GM19395 (cell line): ENCODE results near the gene IL10.
"Not testable (repeated sequence)": the region's sequence is repeated elsewhere in the genome, so short reads cannot be mapped to it uniquely, and the experiment has no call there.

ENCODE experiments used
- ATAC-seq: cut with Tn5 transposase; IDR thresholded peaks from one replicate; pipeline ENCODE4 v1.9.1; 2021; ENCODE audit warnings: mild to moderate bottlenecking, moderate library complexity; ENCODE audit not compliant: unreplicated experiment

IL10 gene

DNA sequence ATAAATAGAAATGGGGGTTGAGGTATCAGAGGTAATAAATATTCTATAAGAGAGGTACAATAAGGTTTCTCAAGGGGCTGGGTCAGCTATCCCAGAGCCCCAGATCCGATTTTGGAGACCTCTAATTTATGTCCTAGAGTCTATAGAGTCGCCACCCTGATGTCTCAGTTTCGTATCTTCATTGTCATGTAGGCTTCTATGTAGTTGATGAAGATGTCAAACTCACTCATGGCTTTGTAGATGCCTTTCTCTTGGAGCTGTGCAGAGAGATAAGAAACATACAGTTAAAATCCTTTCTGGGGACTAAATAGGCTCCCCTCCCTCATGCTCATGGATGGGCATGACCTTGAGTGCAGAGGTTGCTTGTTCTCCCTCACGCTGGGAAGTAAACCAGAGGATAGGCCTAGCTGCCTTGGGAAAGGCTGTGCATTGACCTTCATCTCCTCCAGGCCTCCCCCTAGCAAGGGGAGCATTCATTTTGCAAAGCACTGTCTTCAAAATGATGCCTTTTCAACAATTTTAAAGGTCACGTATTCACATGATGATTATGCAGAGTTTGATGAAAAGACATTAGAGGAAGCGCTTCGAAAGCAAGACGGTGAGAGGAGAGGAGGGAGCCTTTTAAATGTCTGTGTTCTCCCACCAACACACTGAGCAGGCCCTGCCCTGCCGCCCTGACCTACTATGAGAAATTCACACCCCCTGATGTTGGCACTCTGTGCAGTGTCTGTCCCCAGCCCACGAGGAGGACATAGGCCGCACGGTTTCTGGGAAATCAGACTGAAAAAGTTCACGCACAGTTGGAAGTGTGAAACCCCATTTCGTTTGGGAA, 3.6 kb downstream of the IL10 start:
- ATAC-seq: no peak

DNA sequence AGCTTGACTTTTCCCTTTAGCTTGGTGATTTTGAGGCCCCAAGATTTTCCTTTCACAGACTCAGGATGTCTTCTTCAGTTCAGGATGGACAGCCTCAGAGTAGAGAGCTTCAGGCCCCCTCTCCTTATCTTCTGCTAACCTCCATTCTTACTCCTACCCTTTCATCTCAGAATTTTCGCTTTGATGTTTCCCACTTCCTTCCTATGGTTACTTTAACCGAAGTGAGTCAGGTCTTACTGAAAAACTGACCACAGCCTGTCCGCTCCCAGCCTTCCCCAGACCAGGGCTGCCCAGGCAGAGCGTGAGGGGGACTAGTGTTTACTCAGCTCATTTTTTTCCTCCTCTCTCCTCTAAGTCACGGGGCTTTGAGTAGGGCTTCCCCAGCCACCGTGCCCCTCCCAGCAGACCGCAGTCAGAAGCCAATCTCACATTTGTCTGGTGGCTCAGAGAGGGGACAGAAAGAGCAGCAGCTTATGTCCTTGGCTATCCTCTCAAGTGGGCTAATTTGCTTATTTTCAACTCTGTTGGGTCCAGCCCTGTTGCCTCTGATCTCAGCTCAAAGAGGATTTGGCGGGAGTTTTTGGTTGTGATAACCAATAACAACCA, 5.9 kb downstream of the IL10 start:
- peak; percentile 46 for ATAC-seq

DNA sequence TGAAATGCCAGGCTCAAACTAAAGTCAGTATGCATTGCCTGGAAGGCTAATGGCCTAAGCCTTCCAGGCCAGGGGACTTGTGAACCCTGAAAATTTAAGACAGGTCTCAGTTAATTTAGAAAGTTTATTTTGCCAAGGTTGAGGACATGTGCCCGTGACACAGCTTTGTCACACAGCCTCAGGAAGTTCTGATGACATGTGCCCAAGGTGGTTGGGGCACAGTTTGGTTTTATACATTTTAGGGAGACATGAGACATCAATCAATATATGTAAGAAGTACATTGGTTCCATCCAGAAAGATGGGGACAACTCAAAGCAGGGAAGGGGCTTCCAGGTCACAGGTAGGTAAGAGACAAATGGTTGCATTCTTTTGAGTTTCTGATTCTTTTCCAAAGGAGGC, 6.5 kb downstream of the IL10 start:
- not testable (repeated sequence) for ATAC-seq

DNA sequence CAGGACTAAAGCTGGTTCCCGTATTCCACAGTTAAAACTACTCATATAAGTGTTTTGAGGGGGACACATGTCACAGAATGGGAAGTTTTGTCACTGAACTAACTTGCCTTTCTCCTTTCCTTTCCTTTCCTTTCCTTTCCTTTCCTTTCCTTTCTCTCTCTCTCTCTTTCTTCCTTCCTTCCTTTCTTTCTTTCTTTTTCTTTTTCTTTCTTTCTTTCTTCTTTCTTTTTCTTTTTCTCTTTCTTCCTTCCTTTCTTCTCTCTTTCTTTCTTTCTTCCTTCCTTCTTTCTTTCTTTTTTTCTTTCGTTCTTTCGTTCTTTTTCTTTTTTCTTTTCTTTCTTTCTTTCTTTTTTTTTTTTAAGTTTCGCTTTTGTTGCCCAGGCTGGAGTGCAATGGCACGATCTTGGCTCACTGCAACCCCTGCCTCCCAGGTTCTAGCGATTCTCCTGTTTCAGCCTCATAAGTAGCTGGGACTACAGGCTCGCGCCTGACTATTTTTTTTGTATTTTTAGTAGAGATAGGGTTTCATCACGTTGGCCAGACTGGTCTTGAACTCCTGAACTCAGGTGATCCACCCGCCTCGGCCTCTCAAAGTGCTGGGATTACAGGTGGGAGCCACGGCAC, 9.4 kb downstream of the IL10 start:
- not testable (repeated sequence) for ATAC-seq

DNA sequence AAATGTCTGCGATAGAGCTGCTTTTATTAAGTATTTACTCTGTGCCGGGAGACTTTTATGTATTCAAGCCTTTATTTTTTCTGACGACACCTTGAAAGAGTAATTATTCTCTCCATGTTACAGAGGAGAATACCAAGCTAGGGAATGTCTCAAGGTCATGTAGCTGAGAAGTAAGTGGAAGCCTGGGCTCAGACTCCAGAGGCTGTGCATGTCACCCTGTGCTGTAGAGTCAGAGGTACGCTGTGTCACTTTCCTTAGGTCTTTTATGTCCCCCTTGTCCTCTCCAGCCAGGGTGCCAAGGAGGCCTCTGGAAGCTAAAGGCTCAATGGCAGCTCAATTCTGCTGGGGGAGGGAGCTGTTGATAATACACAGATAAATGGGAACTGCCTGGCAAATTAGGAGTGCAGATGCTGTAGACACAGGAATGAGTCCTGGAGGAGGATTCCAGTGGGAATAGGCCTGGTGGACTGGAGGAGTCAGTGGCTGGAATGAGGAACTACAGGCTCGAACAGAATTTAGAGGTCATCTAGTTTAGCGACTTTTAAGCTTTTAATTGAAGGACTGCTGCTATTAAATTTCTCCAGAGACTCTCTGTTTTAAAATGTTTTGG, 11.0 kb downstream of the IL10 start:
- no peak for ATAC-seq

DNA sequence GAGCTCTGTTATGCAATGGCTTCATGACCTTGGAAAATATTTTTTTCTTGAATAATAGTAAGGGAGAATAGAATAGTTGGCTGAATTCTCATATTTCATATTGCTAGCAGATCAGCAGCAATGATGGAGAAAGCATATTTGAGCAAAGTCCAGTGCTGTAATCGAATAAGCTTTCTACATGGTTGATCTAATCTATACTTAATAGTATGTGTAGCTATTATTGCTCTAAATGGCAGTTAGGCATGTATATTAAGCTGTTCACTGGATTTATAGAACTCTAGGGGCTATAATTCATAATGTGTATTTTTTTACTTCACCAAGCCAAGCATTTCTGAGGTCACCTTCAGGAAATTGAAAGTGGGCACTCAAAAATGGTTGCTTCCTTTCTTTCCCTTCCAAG, 11.7 kb downstream of the IL10 start:
- ATAC-seq: no peak

DNA sequence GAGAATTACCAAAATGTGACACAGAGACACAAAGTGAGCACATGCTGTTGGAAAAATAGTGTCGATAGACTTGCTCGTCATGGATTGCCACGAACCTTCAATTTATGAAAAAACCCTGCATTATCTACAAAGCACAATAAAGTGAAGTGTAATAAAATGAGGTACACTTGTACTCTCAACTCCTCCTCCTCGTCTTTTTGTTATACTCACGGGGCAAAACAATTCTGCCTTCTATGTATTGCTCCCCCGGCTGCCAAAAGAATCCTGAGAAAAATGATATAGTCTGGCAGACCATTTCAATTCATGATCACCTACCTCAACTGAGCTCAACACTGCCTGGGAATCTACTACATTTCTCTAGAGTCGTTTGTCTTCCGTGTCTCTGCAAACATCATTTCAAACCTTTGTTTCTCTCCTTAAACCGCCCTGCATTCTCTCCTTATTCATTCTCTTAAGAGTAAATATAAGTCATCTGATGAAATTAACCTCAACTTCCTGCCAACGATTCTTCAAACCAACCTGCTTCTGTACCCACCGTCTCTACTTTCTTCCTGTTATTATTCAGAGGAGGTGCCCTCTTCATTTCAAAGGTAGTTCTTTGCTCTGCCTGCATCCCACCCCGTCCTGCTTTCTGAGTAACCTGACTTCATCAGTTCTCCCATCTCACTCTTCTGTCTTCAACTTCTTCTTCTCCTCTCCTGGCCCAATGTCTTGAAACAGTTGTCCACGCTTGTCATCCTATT, 14.6 kb downstream of the IL10 start:
- no peak for ATAC-seq

DNA sequence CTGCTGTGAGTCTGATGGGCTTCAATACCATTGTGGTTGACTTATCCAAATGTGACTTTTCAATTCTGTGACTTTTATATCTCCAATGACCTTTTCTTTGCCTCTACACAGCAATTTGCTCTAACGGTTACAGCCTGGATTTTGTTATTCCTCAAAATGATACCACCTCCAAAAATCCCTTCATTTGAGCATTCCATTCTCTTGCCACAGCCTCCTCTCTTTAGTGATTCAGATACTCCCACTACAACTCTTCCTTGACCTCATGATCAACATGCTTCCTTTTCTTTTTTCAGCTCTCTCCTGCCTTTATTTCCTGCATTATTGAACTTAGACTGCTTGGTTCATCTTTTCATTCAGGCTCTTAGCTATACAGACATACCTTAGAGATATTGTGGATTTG, 18.3 kb downstream of the IL10 start:
- no peak for ATAC-seq

DNA sequence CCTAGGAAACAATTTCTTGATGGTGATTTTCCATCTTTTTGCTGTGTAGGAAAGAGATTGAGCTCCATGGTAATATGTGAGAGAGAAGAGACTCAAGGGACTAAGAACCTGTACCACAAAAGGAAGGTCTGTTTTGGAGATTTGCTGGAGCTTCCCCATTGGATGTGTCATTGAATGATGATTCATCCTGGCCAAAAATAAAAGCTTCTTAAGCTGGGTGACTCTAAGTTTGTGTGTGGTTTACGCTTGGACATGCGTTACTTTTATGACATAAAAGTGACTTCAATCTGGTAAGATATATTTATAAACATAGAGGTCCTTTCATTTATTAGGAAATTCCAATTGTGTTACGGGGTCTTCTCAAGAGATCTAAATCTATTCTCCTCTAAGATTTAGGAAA, 19.2 kb downstream of the IL10 start:
- no peak for ATAC-seq

DNA sequence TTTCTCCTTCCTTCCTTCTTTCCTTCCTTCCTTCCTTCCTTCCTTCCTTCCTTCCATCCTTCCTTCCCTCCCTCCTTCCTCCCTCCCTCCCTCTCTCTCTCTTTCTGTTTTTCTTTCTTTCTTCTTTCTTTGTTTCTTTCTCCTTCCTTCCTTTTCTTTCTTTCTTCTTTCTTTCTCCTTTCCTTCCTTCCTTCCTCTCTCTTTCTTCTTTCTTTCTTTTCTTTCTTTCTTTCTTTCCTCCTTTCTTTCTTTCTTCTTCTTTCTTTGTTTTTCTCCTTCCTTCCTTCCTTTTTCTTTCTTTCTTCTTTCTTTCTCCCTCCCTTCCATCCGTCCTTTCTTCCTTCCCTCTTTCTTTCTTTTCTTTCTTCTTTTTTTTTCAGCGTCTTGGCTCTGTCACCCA, 19.8 kb downstream of the IL10 start:
- ATAC-seq: no peak

DNA sequence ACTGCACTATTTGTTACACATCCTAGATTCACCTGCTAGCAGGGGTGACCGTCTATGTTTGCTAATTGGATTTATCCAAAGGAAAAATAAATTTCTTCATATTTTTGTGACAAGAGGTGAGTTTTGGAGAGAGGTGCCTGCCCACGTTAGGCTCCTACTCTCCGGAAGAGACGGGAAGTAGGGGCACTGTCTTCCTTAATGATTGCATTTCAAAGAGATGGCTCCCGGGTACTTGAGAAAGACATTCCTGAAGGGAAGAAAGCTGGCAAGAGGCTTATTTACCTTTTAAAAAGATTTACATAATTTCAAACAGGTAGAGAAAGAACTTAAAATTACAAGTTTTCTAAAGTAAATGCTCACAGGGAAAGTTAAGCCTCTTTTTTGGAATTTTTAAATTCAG, 20.4 kb downstream of the IL10 start:
- ATAC-seq: no peak

DNA sequence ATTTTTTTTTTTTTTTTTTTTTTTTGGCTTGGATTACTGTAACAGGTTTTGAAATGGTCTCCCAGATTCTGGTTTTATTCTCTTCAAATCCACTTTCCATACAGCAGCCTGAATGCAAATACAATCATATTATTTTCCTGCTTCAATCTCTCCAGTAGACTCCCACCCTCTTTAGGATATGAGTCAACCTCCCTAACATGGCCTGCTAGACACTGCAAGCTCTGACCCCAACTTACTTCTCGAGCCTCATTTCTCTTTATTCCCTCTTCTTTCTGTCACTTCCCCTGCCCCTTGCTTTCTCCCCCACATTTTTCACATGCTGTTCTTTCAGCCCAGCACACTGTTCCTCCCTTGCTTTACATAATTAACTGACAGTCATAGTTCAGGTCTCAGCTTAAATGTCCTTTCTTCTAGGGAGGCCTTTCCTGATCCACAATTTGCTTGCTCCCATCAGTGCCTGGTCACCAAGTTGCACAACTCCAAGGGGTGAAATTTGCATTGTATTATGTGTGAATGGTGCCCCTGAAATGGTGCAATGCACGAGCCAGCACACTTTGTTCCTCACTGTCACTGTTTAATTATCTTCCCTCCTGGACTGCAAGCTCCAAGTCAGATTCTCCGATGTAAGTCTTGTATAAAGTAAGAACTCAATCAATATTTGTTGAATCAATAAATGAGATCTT, 23.8 kb downstream of the IL10 start:
- no peak for ATAC-seq

DNA sequence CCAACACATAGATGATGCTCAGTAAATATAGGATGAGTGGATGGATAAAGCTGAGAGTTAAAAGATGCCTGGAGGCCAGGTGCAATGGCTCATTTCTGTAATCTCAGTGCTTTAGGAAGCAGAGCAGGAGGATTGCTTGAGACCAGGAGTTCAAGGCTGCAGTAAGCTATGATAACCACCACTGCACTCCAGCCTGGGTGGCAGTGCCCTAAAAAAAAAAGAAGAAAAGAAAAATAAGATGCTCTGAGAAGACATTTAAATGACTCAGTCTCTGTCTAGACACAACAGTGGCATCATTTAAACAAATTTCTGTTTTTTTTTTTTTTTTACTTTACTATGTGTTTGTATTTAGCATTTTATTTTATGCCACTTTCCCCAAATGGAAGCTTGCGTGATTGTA, 27.0 kb downstream of the IL10 start:
- no peak for ATAC-seq

DNA sequence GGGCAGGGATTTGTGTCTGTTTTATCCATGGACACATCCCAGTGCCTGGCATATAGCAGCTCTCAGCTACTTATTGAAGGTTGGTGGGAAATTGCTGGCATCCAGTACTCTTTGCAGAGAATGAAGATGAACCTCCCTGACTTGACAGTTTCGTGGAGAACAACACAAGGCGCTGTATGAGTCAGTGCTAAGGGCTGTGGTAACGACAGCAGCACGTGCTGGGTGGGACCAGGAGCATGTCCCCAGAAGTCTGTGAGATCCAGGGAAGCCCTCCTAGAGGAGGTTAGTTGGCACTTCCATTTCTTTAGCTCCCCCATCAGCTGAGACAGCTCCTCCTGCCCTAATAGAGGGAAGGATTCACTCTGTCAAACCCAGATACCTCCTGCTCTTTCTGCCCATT, 27.6 kb downstream of the IL10 start:
- no peak for ATAC-seq

DNA sequence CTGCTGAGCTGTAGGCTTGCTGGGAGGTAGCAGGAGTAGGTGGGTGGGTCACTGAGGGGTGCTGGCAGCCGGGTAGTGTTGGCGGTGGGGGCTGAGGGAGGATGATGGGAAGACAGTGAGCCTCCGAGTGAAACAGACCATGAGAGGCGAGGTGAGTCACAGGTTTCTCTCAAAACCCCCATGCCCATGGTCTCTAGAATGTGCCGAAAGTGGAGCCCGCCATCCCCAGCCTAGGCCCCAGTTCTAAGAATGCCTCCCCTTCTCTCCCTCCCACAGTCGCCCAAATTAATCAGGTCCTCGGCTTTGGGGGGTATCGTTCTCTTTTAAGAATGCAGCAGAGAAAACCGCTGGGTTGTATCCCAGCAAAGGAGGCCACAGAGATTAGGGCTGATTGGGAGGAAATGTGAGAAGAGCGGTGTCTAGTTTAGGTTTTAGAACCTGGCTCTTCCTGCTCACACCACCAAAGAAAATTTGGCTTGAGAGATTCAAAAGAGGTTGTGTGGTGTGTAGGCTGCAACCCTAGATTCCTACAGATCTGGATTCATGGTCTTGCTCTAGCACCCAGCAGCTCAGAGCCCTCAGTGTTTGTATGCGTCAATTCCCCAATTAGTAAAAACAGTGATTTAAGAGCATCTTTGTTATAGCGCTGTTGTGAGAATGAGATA, 29.4 kb downstream of the IL10 start:
- ATAC-seq: no peak

DNA sequence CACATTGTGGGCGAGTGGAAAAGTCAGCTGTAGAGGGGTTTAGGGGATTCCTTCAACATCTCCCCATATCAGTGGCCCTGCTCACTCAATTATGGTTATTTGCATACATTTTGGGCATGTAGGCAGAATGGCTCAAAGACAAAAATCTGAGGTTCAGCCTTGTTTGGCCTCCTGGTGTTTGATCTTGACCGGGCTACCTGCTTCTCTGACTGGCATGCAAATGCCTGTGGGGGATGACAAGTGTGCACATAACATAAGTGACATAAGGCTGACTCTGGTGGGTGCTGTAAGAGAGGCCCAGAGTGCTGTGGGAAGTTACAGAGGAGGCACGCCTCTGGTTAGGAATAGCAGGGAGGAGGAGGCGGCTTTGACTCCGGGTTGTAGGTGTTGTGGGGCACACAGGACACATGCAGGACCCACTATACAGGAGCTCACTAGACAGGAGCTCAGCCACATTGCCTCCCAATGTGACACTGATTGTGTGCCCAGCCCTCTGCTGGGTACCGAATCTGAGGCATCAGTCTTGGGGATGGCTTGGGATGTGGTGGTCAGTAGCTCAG, 31.1 kb downstream of the IL10 start:
- no peak for ATAC-seq

DNA sequence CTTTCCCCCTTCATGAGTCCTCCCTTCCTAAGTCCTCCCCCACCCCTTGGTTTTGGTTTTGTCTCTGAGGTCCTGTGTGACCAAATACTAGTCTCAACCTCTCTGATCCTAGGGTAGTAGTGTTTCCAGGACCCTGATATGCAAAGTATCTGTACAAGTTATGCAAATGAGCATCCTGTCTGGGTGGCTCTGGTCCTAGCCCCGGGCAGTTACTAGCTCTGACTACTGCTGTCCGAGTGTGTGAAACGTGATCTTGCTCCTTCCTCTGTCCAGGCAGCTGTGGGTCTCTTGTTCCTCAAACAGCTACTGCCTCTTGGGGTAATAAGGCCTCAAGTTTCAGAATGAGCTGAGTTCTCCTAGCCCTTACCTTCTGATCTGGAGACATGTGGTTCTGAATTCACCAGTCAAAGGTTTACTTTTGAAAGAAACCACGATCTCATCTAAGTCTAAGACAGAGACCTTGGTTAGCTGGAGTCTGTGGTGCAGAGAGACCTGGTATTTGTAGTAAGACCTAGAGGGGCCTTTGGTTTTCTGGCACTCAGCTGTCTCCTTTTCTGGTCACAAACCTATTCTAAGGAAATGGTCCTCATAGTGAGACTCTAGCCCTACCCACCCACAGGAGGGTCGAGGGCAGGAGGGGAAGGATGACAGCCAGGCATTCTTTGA, 32.8 kb downstream of the IL10 start:
- ATAC-seq: peak; percentile 85

DNA sequence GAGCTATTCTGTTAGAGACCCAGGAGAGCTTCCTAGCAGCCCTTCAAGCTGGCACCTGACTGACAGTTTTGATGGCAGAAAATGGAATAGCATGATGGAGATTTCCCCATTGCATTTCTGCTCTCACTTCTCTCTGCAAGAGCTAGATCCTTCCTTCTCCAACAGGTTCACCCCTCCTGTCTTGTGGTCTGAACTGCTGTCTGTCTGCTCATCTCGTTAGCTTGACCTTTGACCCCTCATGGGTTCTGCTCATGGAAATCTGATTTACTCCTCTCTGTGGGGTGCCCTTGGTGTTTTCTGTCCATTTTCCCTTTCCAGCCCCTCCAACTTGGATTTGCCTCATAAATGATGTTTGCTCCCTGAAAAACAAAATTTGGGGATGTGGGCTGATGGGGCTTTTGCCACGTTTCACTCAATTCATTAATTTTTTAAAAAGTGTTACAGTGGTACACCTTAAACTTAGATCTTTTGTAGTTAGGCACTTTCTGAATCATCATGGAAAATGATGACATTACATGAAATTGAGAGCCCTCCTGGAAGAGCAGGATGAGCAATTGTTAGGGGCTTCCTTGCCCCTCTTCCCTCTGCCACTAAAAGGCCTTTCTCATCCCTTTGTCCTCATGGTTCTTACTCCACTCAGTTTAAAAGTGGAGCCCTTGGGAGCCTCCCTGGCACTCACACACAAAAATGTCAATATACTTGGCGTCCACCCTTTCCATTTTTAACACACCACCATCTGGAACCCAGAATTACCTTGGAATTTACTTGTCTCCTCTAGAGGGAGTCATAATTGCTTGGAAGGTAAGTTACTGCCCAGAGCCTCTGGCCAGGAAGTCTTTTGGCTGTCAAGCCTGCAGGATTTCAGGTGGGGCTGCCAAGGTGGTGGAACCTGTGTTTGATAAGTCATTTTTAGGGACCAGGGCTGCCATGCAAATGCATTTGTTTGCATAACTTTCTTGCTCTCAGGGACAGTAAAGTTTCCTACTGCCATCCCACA, 33.6 kb downstream of the IL10 start:
- ATAC-seq: peak; percentile 12
